ENCODE measurements around the gene DNAJB2. TPM values are rescaled to one million over a fixed set of nuclear protein-coding genes. Genes with fewer than 3 reads are reported as not detected.
A peak's percentile ranks its signal among the peaks of the same experiment; 100 is the strongest.
"Not testable (repeated sequence)": the region's sequence is repeated elsewhere in the genome, so short reads cannot be mapped to it uniquely, and the experiment has no call there.

The DNAJB2 gene
- total RNA-seq, 4 donors from 2014 or later: 34.7 to 69.4 (median 58.3) TPM

DNA sequence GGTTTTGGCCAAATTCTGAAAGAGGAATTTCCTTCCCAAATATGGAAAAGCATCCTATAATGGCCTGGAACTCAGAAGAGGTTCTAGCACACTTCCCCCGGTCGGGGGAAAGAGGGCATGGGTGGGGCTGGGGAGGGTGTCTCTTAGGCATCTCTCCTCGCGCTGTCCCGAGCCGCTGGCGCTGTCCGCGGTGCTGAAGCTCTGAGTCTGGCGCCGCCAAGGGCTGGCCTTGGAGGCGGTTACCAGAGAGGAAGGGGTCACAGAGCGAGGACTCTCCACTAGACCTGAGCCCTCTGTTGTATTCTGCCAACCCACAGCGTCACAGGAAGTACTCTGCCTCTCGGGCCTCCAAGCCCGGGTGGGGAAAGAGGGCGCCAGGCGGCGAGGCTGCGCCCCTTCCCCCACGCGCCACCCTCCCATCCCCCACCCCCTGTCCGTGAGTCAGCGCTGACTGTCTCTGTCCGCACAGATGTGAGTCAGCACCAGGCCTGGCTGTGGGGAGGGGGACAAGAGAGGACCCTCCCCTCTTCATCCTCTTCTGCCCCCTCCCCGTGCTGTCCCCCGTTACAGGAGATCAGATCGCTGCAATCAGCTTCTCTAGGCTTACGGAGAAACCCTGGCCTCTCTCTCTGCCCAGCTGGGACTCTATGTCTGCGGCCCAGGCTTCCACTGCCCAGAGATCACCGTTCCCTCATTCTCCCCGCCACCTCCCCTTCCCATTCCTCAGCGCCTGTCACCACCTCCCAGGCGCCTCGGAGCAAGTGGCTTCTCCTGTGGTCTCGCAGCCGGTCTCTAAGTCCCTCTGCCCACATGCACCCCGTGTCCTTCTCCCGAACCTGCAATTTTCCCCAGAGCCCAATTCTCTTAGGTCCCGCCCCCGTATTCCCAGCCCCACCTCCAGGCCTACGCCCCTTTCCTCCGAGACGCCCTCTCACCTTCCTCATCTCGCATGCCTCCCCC lies 29.3 kb downstream of the DNAJB2 start:
- DNase-seq: peak in 1 of 3 donors; percentile 64
- Histone ChIP-seq H3K36me3 (no peaks in the 10 kb centered on the region), H3K27me3 (peaks cover 0 to 15% of the 10 kb centered on the region in 2 donors), H3K4me3 (no peak overlapping the region), H3K4me1 (no peaks in the 10 kb centered on the region), H3K27ac (no peak overlapping the region), H3K9me3 (no peaks in the 10 kb centered on the region)
- TF ChIP-seq POLR2A (IDR thresholded peaks at IDR 0.05): no peak
- TF ChIP-seq, protein P1, sequence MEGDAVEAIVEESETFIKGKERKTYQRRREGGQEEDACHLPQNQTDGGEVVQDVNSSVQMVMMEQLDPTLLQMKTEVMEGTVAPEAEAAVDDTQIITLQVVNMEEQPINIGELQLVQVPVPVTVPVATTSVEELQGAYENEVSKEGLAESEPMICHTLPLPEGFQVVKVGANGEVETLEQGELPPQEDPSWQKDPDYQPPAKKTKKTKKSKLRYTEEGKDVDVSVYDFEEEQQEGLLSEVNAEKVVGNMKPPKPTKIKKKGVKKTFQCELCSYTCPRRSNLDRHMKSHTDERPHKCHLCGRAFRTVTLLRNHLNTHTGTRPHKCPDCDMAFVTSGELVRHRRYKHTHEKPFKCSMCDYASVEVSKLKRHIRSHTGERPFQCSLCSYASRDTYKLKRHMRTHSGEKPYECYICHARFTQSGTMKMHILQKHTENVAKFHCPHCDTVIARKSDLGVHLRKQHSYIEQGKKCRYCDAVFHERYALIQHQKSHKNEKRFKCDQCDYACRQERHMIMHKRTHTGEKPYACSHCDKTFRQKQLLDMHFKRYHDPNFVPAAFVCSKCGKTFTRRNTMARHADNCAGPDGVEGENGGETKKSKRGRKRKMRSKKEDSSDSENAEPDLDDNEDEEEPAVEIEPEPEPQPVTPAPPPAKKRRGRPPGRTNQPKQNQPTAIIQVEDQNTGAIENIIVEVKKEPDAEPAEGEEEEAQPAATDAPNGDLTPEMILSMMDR (IDR thresholded peaks at IDR 0.05): no peak

DNA sequence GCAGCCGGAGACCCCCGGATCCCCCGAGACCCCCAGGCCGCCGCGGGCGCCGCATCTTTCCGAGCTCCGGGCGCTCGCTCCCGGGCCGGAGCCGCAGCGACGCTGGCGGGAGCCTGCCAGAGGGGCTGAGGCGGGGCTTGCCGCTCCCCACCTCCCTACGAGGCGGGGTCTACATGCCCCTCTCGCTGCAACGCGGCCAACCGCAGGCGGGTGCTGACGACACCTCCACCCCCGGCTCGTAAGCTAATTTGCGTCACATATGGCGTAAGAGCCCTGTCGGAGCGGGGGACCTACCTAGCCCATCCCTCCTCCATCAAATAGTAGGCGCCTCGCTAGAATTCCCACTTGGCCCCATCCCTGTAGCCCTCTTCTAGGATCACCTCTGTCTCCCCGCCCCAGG lies 30.1 kb downstream of the DNAJB2 start, which contains the start of gene PTPRN:
TSS of gene PTPRN (minus strand) at position 124 of the 400 bp plus-strand sequence. CDS start at position 55, 69 bp downstream.
- H3K27me3 ChIP-seq: peaks cover 0 to 15% of the 10 kb centered on the region in 2 donors
- DNase-seq: no peak

GRCh38 chr2:219312683-219313263 lies 33.6 kb downstream of the DNAJB2 start:
- not testable (repeated sequence) for H3K9me3 ChIP-seq, H3K36me3 ChIP-seq, DNase-seq, H3K4me1 ChIP-seq, H3K4me3 ChIP-seq, H3K27ac ChIP-seq
- peaks cover 0 to 15% of the 10 kb centered on the region in 2 donors for H3K27me3 ChIP-seq

More for the DNA sequence above, 30.1 kb downstream of the DNAJB2 start, which contains the start of gene PTPRN:
- H3K4me3 ChIP-seq: no peak within 1 kb of the TSS
- H3K9me3 ChIP-seq: no peaks in the 10 kb centered on the region
- TF ChIP-seq POLR2A (IDR thresholded peaks at IDR 0.05): no peak
- H3K4me1 ChIP-seq: no peaks in the 10 kb centered on the region
- no peaks in the 10 kb centered on the region for H3K36me3 ChIP-seq
- no peak within 1 kb of the TSS for H3K27ac ChIP-seq

GRCh38 chr2:219314804-219315468 lies 35.8 kb downstream of the DNAJB2 start:
- H3K27me3 ChIP-seq: no peaks in the 10 kb centered on the region
- no peaks in the 10 kb centered on the region for H3K9me3 ChIP-seq
- no peak for DNase-seq
- no peak overlapping the region for H3K27ac ChIP-seq
- TF ChIP-seq POLR2A (IDR thresholded peaks at IDR 0.05): no peak
- TF ChIP-seq, protein P1 (IDR thresholded peaks at IDR 0.05): no peak
- H3K4me1 ChIP-seq: no peaks in the 10 kb centered on the region
- H3K4me3 ChIP-seq: no peak overlapping the region
- H3K36me3 ChIP-seq: no peaks in the 10 kb centered on the region

GRCh38 chr2:219323434-219323833 lies 44.3 kb downstream of the DNAJB2 start:
- TF ChIP-seq, protein P1 (IDR thresholded peaks at IDR 0.05): no peak

DNA sequence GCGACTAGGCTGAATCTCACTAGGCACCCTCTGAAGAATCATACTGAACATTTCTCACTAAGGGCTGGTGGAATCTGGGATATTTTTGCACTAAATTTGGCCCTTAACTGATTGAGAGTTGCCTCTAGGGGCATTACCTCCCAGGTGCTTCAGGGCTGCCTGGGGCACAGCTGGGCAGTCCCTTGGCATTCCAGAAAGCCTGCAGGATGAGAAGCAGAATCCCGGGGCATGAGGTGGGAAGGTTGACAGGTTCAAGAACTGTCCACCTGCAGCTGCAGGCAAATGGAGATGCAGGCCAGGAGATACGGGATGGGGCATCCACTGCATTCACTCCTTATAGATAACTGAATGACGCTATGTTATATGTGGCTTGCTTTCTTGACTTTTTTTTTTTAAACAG lies 46.0 kb downstream of the DNAJB2 start:
- no peak for TF ChIP-seq POLR2A (IDR thresholded peaks at IDR 0.05)
- TF ChIP-seq, protein P1 (IDR thresholded peaks at IDR 0.05): no peak
- Histone ChIP-seq H3K4me3 (no peak overlapping the region), H3K4me1 (no peaks in the 10 kb centered on the region), H3K27ac (no peak overlapping the region), H3K36me3 (no peaks in the 10 kb centered on the region), H3K9me3 (no peaks in the 10 kb centered on the region), H3K27me3 (no peaks in the 10 kb centered on the region)
- DNase-seq: no peak

More at GRCh38 chr2:219323434-219323833, 44.3 kb downstream of the DNAJB2 start:
- H3K27me3 ChIP-seq: no peaks in the 10 kb centered on the region
- H3K4me1 ChIP-seq: no peaks in the 10 kb centered on the region
- no peaks in the 10 kb centered on the region for H3K9me3 ChIP-seq
- no peak overlapping the region for H3K4me3 ChIP-seq
- no peak for DNase-seq
- no peak overlapping the region for H3K27ac ChIP-seq
- no peaks in the 10 kb centered on the region for H3K36me3 ChIP-seq
